PC-9 (cell line): ENCODE measurements around the gene TSPAN18. TPM values are rescaled to one million over a fixed set of nuclear protein-coding genes. Genes with fewer than 3 reads are reported as not detected.

Experiments used
- BruUV-seq: library from RNA; stranded (reverse); fragments of 400-500 nt; replicated peaks from 2 replicates; lab custom pipeline; 2021; lab: Mats Ljungman, UMichigan
- CTCF ChIA-PET: fragments of 300-600 bp; sonication (Branson Sonifier 250); formaldehyde crosslinking; loops from one replicate; lab custom pipeline; 2022; ENCODE audit warnings: antibody characterized with exemption; lab: Charles Lee
- POLR2A ChIA-PET: fragments of 300-600 bp; sonication (Branson Sonifier 250); formaldehyde crosslinking; loops from one replicate; lab custom pipeline; 2022; ENCODE audit warnings: antibody characterized with exemption; ENCODE audit not compliant: unreplicated experiment; lab: Charles Lee
- DNase-seq, 2 experiments: peaks; one replicate each; pipeline versions ENCODE4 v3.0.0 to v3.0.0-alpha.2; 2015 to 2022; ENCODE audit warnings: mixed read lengths in 1 of 2
- H2AFZ ChIP-seq: fragments of 200-600 bp; sonication (generic); 2 replicates; pipeline ENCODE4 v1.8.1; 2017; ENCODE audit warnings: antibody characterized with exemption
- H3F3A ChIP-seq: fragments of 200-600 bp; sonication (generic); 2 replicates; pipeline ENCODE4 v1.8.1; 2017; ENCODE audit warnings: antibody characterized with exemption, mild to moderate bottlenecking, low read depth; ENCODE audit not compliant: insufficient read depth
- H3K27ac ChIP-seq: fragments of 200-600 bp; sonication (generic); 2 replicates; pipeline ENCODE4 v1.6.1; 2016; ENCODE audit warnings: mixed run types
- H3K27me3 ChIP-seq: fragments of 200-600 bp; sonication (generic); 2 replicates; pipeline ENCODE4 v1.6.1; 2016; ENCODE audit warnings: low read depth, mixed run types; ENCODE audit not compliant: insufficient read depth
- H3K36me3 ChIP-seq: fragments of 200-600 bp; sonication (generic); 2 replicates; pipeline ENCODE4 v1.6.1; 2016; ENCODE audit warnings: low read depth, mixed run types
- H3K4me1 ChIP-seq: fragments of 200-600 bp; sonication (generic); replicated peaks from 2 replicates; pipeline ENCODE4 v1.6.1; 2016; ENCODE audit warnings: mixed run types; ENCODE audit not compliant: insufficient read depth
- H3K4me2 ChIP-seq: fragments of 200-600 bp; sonication (generic); 2 replicates; pipeline ENCODE4 v1.6.1; 2017; ENCODE audit warnings: mixed run types
- H3K4me3 ChIP-seq: fragments of 200-600 bp; sonication (generic); 2 replicates; pipeline ENCODE4 v1.6.1; 2016; ENCODE audit warnings: mixed run types
- H3K79me2 ChIP-seq: fragments of 200-600 bp; sonication (generic); 2 replicates; pipeline ENCODE4 v1.6.1; 2017; ENCODE audit warnings: low read depth, mixed run types
- H3K9me2 ChIP-seq: fragments of 200-600 bp; sonication (generic); 2 replicates; pipeline ENCODE4 v1.8.1; 2017; ENCODE audit warnings: mild to moderate bottlenecking; ENCODE audit not compliant: insufficient read depth
- H3K9me3 ChIP-seq: fragments of 200-600 bp; sonication (generic); 2 replicates; pipeline ENCODE4 v1.8.1; 2016; ENCODE audit warnings: low read depth; ENCODE audit not compliant: insufficient read depth
- H4K20me1 ChIP-seq: fragments of 200-600 bp; sonication (generic); 2 replicates; pipeline ENCODE4 v1.8.1; 2017; ENCODE audit not compliant: insufficient read depth
- EZH2 ChIP-seq: fragments of 200-600 bp; sonication (generic); IDR thresholded peaks from 2 replicates; pipeline ENCODE4 v1.8.0; 2017; ENCODE audit warnings: antibody characterized with exemption, low read depth
- intact Hi-C: fragments of 100-400 bp; cut with micrococcal nuclease; formaldehyde crosslinking; loops from one replicate; pipeline ENCODE4 v1.10.0; 2022; ENCODE audit not compliant: unreplicated experiment
- total RNA-seq: library from RNA; stranded (reverse); gene quantifications from 2 replicates; pipeline ENCODE4 v1.2.3, GENCODE V29; 2021
- TF ChIP-seq, protein P1 (sequence below): fragments of 200-600 bp; sonication (generic); conservative IDR thresholded peaks from 2 replicates; pipeline ENCODE4 v1.6.1; 2017; ENCODE audit warnings: mixed run types, antibody characterized with exemption, mild to moderate bottlenecking, moderate library complexity

TSPAN18 gene
- total RNA-seq, 1 experiment from 2014 or later, result not detected

DNA sequence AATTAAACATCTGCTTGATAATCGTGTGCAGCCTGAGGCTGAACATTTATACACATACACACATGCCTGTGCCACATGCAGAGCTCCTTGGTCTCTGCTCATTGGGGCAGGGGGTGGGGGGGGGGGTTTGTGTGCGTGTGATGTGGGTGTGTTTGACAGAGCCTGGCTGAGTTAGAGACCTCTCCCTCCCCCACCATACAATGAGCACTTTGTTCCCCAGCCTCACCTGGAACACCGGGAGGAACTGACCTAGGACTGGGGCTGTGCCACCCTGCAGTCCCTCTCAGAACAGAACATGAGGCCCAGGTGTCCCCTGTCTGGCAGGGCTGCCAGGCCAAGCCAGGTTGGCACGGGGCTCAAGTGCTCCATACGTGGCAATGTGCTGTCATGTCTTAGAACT lies 127.3 kb downstream of the TSPAN18 start:
- Histone ChIP-seq H3K9me2 (no peaks in the 10 kb centered on the region), H3K4me2 (no peak overlapping the region), H3K9me3 (no peaks in the 10 kb centered on the region), H3K27me3 (peaks cover 36% of the 10 kb centered on the region), H2AFZ (no peak overlapping the region), H4K20me1 (no peaks in the 10 kb centered on the region), H3K79me2 (no peaks in the 10 kb centered on the region), H3K27ac (no peak overlapping the region), H3K36me3 (no peaks in the 10 kb centered on the region), H3F3A (no peaks in the 10 kb centered on the region; the same call in 1 of the 2 replicates), H3K4me3 (no peak overlapping the region), H3K4me1 (0 out of 2 replicates have a peak, but pooled peaks cover 5% of the 10 kb centered on the region)
- TF ChIP-seq, protein P1, sequence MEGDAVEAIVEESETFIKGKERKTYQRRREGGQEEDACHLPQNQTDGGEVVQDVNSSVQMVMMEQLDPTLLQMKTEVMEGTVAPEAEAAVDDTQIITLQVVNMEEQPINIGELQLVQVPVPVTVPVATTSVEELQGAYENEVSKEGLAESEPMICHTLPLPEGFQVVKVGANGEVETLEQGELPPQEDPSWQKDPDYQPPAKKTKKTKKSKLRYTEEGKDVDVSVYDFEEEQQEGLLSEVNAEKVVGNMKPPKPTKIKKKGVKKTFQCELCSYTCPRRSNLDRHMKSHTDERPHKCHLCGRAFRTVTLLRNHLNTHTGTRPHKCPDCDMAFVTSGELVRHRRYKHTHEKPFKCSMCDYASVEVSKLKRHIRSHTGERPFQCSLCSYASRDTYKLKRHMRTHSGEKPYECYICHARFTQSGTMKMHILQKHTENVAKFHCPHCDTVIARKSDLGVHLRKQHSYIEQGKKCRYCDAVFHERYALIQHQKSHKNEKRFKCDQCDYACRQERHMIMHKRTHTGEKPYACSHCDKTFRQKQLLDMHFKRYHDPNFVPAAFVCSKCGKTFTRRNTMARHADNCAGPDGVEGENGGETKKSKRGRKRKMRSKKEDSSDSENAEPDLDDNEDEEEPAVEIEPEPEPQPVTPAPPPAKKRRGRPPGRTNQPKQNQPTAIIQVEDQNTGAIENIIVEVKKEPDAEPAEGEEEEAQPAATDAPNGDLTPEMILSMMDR, result no peak
- TF ChIP-seq EZH2, result no peak
- BruUV-seq, result no TSS peak
- no peak for DNase-seq
- ChIA-PET CTCF (no interaction called here), POLR2A (no interaction called here)
- intact Hi-C loops, result no loop called here

DNA sequence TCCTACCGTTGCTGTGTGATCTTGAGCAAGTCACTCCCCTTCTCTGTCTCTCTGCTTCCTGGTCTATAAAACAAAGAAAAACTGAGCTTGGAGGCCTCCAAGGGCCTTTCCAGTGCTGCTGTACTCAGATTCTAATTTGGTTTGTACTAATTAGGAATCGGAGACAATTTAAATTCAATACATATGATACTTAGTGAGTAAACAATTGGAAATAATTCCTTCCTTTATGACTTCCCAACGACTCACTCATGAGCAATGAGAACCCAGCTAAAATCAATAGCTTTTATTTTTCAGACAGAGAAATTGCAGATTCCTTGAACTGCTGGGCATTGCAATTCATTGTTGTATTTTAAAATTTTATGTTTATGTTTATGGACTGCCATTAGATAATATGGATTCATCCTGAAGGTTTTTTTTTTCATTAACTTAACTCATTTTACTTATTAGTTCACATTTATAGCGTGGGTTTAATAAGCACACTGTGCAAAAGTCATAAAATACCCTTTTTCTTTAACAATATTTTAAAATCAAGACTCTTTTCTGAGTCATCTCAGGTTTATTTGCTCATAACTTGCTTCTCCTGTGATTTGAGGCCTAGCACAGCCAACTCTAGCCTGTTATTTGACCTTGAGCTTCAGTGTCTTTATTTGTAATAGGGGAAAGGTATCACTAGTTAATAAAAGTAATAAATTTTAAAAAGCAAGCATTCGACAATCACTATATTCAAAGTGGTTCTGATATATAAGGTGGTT lies 128.2 kb downstream of the TSPAN18 start:
- H3K4me2 ChIP-seq, result no peak overlapping the region
- TF ChIP-seq EZH2, result no peak
- TF ChIP-seq, protein P1, result no peak
- ChIA-PET POLR2A (no interaction called here), CTCF (no interaction called here)
- H3K9me3 ChIP-seq, result no peaks in the 10 kb centered on the region
- no peaks in the 10 kb centered on the region for H3K9me2 ChIP-seq
- no peaks in the 10 kb centered on the region for H3K36me3 ChIP-seq
- no peaks in the 10 kb centered on the region for H3K79me2 ChIP-seq
- H3K27ac ChIP-seq, result no peak overlapping the region
- H3K27me3 ChIP-seq, result peaks cover 37% of the 10 kb centered on the region
- no peak overlapping the region for H2AFZ ChIP-seq
- H4K20me1 ChIP-seq, result no peaks in the 10 kb centered on the region
- 0 out of 2 replicates have a peak, but pooled peaks cover 5% of the 10 kb centered on the region for H3K4me1 ChIP-seq
- intact Hi-C loops, result no loop called here
- no TSS peak for BruUV-seq
- DNase-seq, result no peak
- no peaks in the 10 kb centered on the region; the same call in 1 of the 2 replicates for H3F3A ChIP-seq
- H3K4me3 ChIP-seq, result no peak overlapping the region

DNA sequence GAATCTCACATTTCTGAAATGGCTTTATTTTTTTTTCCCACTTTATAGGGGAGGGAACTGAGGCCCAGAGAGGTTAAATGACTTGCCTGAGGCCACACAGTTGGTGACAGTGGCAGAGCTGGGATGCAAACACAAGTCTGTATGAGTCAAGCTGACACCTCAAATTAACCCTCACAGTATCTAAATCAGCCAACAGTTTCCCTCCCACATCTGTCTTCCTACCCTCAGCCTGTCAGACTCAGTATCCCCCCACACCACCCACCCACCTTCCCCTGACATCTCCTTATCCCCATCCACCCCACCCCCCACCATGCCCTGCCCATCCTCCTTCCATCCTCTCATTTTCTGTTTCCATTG lies 128.7 kb downstream of the TSPAN18 start:
- no peak for DNase-seq
- TF ChIP-seq EZH2, result no peak
- TF ChIP-seq, protein P1, result no peak
- ChIA-PET POLR2A (no interaction called here), CTCF (no interaction called here)
- Histone ChIP-seq H3K36me3 (no peaks in the 10 kb centered on the region), H3K4me3 (no peak overlapping the region), H3K27ac (no peak overlapping the region), H2AFZ (no peak overlapping the region), H3K9me2 (no peaks in the 10 kb centered on the region), H3K4me1 (0 out of 2 replicates have a peak, but pooled peaks cover 5% of the 10 kb centered on the region), H3K9me3 (no peaks in the 10 kb centered on the region), H4K20me1 (no peaks in the 10 kb centered on the region), H3K4me2 (no peak overlapping the region), H3K27me3 (peaks cover 36% of the 10 kb centered on the region; the same call in 1 of the 2 replicates), H3F3A (no peaks in the 10 kb centered on the region; the same call in 1 of the 2 replicates), H3K79me2 (no peaks in the 10 kb centered on the region)
- BruUV-seq, result no TSS peak
- intact Hi-C loops, result no loop called here
